GM12892 (cell line): Measurements from ENCODE around the gene ZNF14.

ENCODE experiments used
- POLR2A ChIP-seq: IDR thresholded peaks from 2 replicates; pipeline ENCODE4 v1.6.1; 2011; ENCODE audit warnings: low read depth, low read length, control low read depth
- POLR2AphosphoS5 ChIP-seq: IDR thresholded peaks from 2 replicates; pipeline ENCODE4 v1.6.1; 2011; ENCODE audit warnings: low read depth, low read length, control low read depth

GRCh38 chr19:19740755-19741154 lies 7.8 kb upstream of the ZNF14 start:
- no peak for TF ChIP-seq POLR2AphosphoS5
- TF ChIP-seq POLR2A, result no peak
